GM12891 (cell line): ENCODE measurements around the gene PCDH9.

Source experiments
- POLR2A ChIP-seq: IDR thresholded peaks from 2 replicates; pipeline ENCODE4 v1.6.1; 2011; ENCODE audit warnings: low read depth, low read length, control low read depth
- POLR2AphosphoS5 ChIP-seq: IDR thresholded peaks from 2 replicates; pipeline ENCODE4 v1.6.1; 2011; ENCODE audit warnings: low read depth, low read length, control low read depth
- TAF1 ChIP-seq: IDR thresholded peaks from 2 replicates; pipeline ENCODE4 v1.6.1; 2011; ENCODE audit warnings: low read depth, low read length, control low read depth

GRCh38 chr13:66312312-66313087 lies 917.6 kb downstream of the PCDH9 start:
- no peak for TF ChIP-seq TAF1
- TF ChIP-seq POLR2AphosphoS5, result no peak
- no peak for TF ChIP-seq POLR2A
